Activated CD8-positive, alpha-beta memory T cell treated with anti-CD3 and anti-CD28 coated beads, Interleukin-2, amount 50 U/mL, for 1 hour (primary cell): ENCODE measurements around the gene ERO1A.

Experiments used
- DNase-seq: peaks from one replicate; pipeline ENCODE4 v3.0.0-alpha.2; 2020; ENCODE audit errors: extremely low read depth

ERO1A gene

DNA sequence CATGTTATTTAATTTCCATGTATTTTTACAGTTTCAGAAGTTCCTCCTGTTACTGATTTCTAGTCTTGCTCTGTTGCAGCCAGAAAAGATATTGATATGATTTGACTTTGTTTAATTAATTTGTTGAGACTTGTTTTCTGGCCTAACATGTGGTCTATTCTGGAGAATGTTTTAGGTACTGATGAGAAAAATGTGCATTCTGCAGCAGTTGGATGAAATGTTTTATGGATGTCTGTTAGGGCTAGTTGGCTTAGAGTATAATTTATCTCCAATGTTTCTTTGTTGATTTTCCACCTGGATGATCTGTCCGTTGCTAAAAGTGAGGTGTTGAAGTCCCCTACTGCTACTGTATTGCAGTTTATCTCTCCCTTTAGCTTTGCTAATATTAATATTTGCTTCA, 88.3 kb downstream of the ERO1A start:
- no peak for DNase-seq

DNA sequence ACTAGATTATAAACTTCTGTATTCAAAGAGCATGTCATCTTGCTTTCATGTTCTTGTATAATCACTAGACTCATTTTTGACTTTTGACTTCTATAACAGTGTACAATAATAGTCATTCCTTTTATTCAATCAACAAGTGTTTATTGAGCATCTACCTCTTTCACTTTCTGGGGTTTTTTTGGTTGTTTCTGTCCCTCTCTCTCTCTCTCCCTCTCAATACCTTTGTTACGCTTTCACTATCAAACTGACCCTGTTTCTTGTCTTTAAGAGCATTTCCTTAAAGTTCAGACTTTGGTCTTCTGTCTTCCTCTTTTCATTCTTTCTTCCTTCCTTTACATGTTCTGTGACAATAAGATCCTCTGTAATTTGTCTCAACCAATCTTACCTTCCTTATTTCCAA, 93.2 kb downstream of the ERO1A start:
- no peak for DNase-seq

DNA sequence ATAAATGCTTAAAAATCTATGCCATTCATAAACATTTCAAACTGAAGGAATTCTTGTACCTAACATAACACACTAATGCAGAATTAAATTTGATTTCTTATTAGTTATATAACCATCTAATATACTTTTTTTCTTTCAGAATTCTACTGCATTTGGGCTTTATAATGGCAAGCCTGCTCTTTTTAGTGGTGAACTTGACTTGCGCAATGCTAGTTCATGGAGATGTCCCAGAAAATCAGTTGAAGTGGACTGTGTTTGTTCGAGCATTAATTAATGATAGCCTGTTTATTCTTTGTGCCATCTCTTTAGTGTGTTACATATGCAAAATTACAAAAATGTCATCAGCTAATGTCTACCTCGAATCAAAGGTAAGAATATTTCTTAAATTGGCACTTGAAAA, 95.4 kb downstream of the ERO1A start:
- no peak for DNase-seq

DNA sequence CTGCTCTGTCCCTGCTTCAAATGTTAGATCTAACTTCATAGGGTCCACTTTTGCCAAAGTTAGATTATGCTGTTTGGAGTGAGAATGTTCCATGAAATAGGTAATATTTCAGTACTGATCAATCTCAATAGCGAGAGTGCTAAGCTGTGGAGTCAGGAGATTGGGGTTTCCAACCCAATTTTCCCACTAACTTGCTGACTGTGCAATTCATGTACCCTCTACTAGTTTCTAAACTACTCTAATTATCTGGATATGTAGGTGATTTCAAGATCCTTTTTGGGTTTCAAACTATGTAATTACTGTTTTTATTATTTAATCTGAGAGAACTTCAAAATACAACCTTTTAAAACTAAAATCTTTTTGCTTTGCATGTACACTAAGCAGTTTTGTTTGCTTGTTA, 96.8 kb downstream of the ERO1A start:
- DNase-seq, result no peak

DNA sequence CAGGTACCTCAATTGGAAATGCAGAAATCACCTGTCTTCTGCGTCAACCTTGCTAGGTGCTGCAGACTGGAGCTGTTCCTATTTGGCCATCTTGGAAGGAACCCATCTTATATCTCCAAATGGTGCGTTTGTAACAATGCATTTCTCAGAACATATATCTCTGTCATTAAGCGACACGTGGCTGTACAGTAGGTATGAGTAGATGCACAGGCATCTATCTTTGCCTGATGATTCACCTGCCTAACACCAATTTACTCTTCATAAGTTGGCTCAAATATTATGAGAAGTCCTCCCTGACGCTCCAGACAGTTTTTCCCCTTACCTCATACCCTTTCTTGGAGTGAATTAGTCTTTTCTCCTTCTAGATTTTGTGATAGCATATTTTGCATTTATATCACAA, 98.5 kb downstream of the ERO1A start:
- DNase-seq, result no peak

DNA sequence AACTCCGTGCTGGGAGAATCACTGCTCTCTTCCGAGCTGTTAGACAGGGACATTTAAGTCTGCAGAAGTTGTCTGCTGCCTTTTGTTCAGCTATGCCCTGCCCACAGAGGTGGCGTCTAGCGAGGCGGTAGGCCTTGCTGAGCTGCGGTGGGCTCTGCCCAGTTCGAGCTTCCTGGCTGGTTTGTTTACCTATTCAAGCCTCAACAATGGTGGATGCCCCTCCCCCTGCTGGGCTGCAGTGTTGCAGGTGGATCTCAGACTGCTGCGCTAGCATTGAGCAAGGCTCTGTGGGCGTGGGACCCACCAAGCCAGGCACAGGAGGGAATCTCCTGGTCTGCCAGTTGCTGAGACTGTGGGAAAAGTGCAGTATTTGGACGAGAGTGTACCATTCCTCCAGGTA, 99.0 kb downstream of the ERO1A start:
- DNase-seq, result no peak

DNA sequence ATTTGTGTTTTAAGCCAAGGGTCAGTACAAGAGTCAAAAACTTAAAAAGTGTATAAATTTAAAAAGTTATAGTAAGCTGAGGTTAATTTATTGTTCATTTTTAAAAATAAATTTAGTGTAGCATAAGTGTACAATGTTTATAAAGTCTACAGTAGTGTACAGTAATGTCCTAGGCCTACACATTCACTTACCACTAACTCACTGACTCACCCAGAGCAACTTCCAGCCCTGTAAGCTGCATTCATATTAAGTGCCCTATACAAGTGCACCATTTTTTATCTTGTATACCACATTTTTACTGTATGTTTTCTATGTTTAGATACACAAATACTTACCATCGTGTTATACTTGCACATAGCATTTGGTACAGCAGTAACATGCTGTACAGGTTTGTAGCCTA, 105.0 kb downstream of the ERO1A start:
- no peak for DNase-seq
